Measurements from ENCODE around the gene NCAPD2. TPM values are rescaled to one million over a fixed set of nuclear protein-coding genes. Genes with fewer than 3 reads are reported as not detected.
"Not testable (repeated sequence)": the region's sequence is repeated elsewhere in the genome, so short reads cannot be mapped to it uniquely, and the experiment has no call there.

NCAPD2 gene
- total and polyA plus RNA-seq, 2 donors: 19.0 to 30.2 TPM

- DNase-seq (ENCODE audit: extremely low spot score): no peak
- Histone ChIP-seq H3K36me3 (ENCODE audit: insufficient read depth) (no peaks in the 10 kb centered on the region), H3K4me3 (ENCODE audit: low read depth, low read length) (peak overlapping the region; percentile 72), H3K27ac (ENCODE audit: low read depth) (peak overlapping the region; percentile 63), H3K4me1 (ENCODE audit: insufficient read depth) (no peaks in the 10 kb centered on the region)
- 14% methylated on average over 16 of the region's 16 CpGs for WGBS
Observed at GRCh38 chr12:6469609-6470374, 24.1 kb upstream of the NCAPD2 start.

GRCh38 chr12:6470375-6471163 lies 23.3 kb upstream of the NCAPD2 start, which contains the start of gene VAMP1:
TSS of gene VAMP1 (minus strand) at chr12:6470677. CDS start at chr12:6470531, 146 bp downstream.
- whole genome bisulfite sequencing: under 1% methylated on average over 69 of the region's 69 CpGs
- peak; percentile 94 for DNase-seq (ENCODE audit: extremely low spot score)
- H3K4me3 ChIP-seq (ENCODE audit: low read depth, low read length): peak within 1 kb of the TSS; percentile 72
- H3K27ac ChIP-seq (ENCODE audit: low read depth): peak within 1 kb of the TSS; percentile 70
- no peaks in the 10 kb centered on the region for H3K36me3 ChIP-seq (ENCODE audit: insufficient read depth)
- H3K4me1 ChIP-seq (ENCODE audit: insufficient read depth): no peaks in the 10 kb centered on the region

DNA sequence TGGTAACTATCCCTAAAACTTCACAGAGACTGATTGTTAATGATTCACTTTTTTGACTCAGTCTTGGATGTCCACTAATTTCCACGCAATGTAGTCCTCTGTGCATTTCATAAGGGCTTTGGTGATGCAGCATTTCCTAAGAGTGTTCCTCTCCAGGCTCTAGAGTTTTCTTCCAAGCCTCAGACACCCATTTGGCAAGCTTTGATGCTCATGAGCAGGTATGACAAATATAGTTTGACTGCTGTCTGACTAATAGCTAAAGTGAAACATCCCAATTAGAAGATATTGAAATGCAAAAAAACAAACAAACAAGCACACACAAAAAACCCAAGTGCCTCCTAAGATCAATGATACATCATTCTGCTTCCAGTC lies 21.9 kb upstream of the NCAPD2 start:
- peaks cover 2% of the 10 kb centered on the region for H3K4me1 ChIP-seq (ENCODE audit: insufficient read depth)
- H3K4me3 ChIP-seq (ENCODE audit: low read depth, low read length): no peak overlapping the region
- no peaks in the 10 kb centered on the region for H3K36me3 ChIP-seq (ENCODE audit: insufficient read depth)
- WGBS: 93% methylated on average over 1 of the region's 1 CpG
- no peak for DNase-seq (ENCODE audit: extremely low spot score)
- no peak overlapping the region for H3K27ac ChIP-seq (ENCODE audit: low read depth)

GRCh38 chr12:6472491-6472890 lies 21.4 kb upstream of the NCAPD2 start:
- Histone ChIP-seq H3K36me3 (ENCODE audit: insufficient read depth) (no peaks in the 10 kb centered on the region), H3K4me3 (ENCODE audit: low read depth, low read length) (no peak overlapping the region), H3K4me1 (ENCODE audit: insufficient read depth) (peaks cover 2% of the 10 kb centered on the region), H3K27ac (ENCODE audit: low read depth) (no peak overlapping the region)
- 87% methylated on average over 11 of the region's 11 CpGs for WGBS
- DNase-seq (ENCODE audit: extremely low spot score): no peak

DNA sequence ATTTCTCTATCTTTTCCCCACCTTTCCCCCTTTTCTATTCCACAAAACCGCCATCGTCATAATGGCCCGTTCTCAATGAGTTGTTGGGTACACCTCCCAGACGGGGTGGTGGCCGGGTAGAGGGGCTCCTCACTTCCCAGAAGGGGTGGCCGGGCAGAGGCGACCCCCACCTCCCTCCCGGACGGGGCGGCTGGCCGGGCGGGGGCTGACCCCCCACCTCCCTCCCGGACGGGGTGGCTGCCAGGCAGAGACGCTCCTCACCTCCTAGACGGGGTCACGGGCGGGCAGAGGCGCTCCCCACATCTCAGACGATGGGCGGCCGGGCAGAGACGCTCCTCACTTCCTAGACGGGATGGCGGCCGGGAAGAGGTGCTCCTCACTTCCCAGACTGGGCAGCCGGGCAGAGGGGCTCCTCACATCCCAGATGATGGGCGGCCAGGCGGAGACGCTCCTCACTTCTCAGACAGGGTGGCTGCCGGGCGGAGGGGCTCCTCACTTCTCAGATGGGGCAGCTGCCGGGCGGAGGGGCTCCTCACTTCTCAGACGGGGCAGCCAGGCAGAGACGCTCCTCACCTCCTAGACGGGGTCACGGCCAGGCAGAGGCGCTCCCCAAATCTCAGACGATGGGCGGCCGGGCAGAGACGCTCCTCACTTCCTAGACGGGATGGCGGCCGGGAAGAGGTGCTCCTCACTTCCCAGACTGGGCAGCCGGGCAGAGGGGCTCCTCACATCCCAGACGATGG lies 18.5 kb upstream of the NCAPD2 start:
- 92% methylated on average over 44 of the region's 48 CpGs for WGBS
- H3K4me1 ChIP-seq (ENCODE audit: insufficient read depth); H3K27ac ChIP-seq (ENCODE audit: low read depth): not testable (repeated sequence)

DNA sequence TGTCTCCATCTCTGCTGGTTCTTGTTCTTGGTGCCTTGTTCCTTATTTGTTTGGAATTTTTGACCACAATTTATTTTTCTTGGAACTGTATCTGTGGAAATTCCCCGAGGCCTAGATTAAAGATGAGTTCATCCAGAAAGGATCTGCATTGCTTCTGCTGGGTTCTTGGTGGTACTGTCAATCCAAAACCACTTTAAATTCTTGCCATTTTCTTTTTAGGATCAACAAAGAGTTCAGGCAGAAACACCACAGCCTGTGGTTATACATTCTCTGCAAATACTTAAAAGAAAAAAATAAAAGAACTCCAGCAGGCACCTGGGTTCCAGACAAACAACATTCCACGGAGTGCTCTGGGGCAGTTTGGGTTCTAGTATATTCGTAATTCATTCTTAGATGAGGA lies 17.4 kb upstream of the NCAPD2 start:
- no peaks in the 10 kb centered on the region for H3K36me3 ChIP-seq (ENCODE audit: insufficient read depth)
- no peak for DNase-seq (ENCODE audit: extremely low spot score)
- no peak overlapping the region for H3K4me3 ChIP-seq (ENCODE audit: low read depth, low read length)
- H3K27ac ChIP-seq (ENCODE audit: low read depth): peak overlapping the region; percentile 23
- WGBS: 61% methylated on average over 3 of the region's 3 CpGs
- peaks cover 2% of the 10 kb centered on the region for H3K4me1 ChIP-seq (ENCODE audit: insufficient read depth)

More for the DNA sequence above, 18.5 kb upstream of the NCAPD2 start:
- not testable (repeated sequence) for DNase-seq (ENCODE audit: extremely low spot score); H3K36me3 ChIP-seq (ENCODE audit: insufficient read depth); H3K4me3 ChIP-seq (ENCODE audit: low read depth, low read length)

DNA sequence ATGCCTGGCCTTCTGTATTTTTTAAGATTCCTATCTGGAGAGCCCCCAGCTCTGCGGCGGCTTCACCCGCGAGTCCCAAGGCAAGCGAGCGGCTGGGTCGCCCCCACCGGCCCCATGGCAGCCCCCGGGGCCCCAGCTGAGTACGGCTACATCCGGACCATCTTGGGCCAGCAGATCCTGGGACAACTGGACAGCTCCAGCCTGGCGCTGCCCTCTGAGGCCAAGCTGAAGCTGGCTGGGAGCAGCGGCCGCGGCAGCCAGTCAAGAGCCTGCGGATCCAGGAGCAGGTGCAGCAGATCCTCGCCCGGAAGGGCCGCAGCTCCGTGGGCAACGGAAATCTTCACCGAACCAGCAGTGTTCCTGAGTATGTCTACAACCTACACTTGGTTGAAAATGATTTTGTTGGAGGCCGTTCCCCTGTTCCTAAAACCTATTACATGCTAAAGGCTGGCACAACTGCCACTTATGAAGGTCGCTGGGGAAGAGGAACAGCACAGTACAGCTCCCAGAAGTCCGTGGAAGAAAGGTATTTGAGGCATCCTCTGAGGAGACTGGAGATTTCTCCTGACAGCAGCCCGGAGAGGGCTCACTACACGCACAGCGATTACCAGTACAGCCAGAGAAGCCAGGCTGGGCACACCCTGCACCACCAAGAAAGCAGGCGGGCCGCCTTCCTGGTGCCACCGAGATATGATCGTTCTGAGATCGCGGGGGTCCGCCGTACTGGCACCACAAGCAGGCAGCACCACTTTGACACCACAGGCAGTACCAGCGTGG lies 16.1 kb upstream of the NCAPD2 start:
- not testable (repeated sequence) for H3K4me3 ChIP-seq (ENCODE audit: low read depth, low read length); H3K27ac ChIP-seq (ENCODE audit: low read depth); H3K4me1 ChIP-seq (ENCODE audit: insufficient read depth); H3K36me3 ChIP-seq (ENCODE audit: insufficient read depth); DNase-seq (ENCODE audit: extremely low spot score)
- WGBS: 94% methylated on average over 37 of the region's 37 CpGs

DNA sequence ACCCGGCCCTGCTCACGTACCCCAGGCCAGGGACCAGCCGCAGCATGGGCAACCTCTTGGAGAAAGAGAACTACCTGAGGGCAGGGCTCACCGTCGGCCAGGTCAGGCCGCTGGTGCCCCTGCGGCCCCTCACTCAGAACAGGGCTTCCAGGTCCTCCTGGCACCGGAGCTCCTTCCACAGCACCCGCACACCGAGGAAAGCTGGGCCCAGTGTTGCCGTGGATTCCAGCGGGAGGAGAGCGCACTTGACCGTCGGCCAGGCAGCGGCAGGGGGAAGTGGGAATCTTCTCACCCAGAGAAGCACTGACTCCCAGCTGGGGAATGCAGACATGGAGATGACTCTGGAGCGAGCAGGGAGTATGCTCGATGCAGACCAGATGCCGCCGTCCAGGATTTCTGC lies 15.5 kb upstream of the NCAPD2 start:
- Histone ChIP-seq H3K4me1 (ENCODE audit: insufficient read depth) (peaks cover 2% of the 10 kb centered on the region), H3K36me3 (ENCODE audit: insufficient read depth) (no peaks in the 10 kb centered on the region), H3K27ac (ENCODE audit: low read depth) (no peak overlapping the region), H3K4me3 (ENCODE audit: low read depth, low read length) (no peak overlapping the region)
- 82% methylated on average over 20 of the region's 20 CpGs for WGBS
- DNase-seq (ENCODE audit: extremely low spot score): no peak

GRCh38 chr12:6488240-6488639 lies 5.7 kb upstream of the NCAPD2 start:
- 81% methylated on average over 1 of the region's 1 CpG for WGBS
- H3K4me1 ChIP-seq (ENCODE audit: insufficient read depth): no peaks in the 10 kb centered on the region
- no peak for DNase-seq (ENCODE audit: extremely low spot score)
- H3K36me3 ChIP-seq (ENCODE audit: insufficient read depth): no peaks in the 10 kb centered on the region
- no peak overlapping the region for H3K4me3 ChIP-seq (ENCODE audit: low read depth, low read length)
- H3K27ac ChIP-seq (ENCODE audit: low read depth): no peak overlapping the region

DNA sequence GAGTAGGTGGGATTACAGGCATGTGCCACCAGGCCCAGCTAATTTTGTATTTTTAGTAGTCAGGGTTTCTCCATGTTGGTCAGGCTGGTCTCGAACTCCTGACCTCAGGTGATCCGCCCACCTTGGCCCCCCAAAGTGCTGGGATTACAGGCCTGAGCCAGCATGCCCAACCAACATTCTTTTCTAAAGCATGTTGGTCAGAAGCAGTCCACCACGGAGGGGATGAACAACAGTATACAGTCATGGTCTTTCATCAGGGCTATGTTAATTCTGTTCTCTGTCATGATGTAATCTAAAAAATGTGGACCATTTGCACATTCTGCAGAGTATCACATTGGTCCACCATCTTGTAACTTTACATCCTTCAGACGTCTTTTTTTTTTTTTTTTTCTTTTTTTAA lies 4.5 kb upstream of the NCAPD2 start:
- 63% methylated on average over 4 of the region's 4 CpGs for WGBS
- no peak overlapping the region for H3K4me3 ChIP-seq (ENCODE audit: low read depth, low read length)

GRCh38 chr12:6490673-6491072 lies 3.2 kb upstream of the NCAPD2 start:
- not testable (repeated sequence) for H3K36me3 ChIP-seq (ENCODE audit: insufficient read depth); H3K4me3 ChIP-seq (ENCODE audit: low read depth, low read length); H3K27ac ChIP-seq (ENCODE audit: low read depth); H3K4me1 ChIP-seq (ENCODE audit: insufficient read depth); DNase-seq (ENCODE audit: extremely low spot score)
- WGBS: 98% methylated on average over 1 of the region's 1 CpG

More for the DNA sequence above, 4.5 kb upstream of the NCAPD2 start:
- no peak overlapping the region for H3K27ac ChIP-seq (ENCODE audit: low read depth)
- no peaks in the 10 kb centered on the region for H3K36me3 ChIP-seq (ENCODE audit: insufficient read depth)
- no peak for DNase-seq (ENCODE audit: extremely low spot score)
- no peaks in the 10 kb centered on the region for H3K4me1 ChIP-seq (ENCODE audit: insufficient read depth)

DNA sequence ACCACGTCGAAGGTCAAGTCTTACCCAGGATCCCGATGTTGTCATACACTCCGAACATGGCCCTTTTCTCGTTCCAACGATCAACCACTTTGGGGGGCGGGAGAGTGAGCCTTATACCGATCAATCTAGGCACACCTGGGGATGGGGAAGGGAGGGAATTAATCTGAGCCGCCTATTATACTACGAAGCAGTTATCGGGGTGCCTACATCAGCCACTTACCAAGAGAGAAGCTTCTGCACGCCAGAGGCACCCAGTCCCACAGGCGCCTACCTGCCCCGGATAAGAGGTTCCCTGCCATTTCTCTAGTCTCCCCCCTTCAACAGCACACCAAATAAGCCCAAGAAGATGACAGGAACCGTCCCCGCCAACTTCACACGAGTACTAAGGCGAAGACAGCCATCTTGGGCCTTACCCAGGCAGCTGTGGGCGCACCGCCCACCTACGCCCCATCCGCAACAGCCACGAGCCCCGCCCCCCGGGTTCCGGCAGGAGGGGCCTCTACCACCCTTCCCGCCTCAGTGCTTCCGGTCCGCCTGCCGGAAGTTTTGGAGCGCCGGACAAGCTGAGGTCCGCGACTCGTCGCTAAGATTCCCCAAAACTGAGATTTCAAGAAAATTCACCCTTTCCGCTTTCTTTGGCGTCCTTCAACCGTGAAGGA lies 935 bp upstream of the NCAPD2 start, which contains the start of gene MRPL51:
Gene MRPL51 (minus strand): TSS at position 425 of the 659 bp plus-strand sequence. CDS start 126 bp downstream, at position 299.
- Histone ChIP-seq H3K4me1 (ENCODE audit: insufficient read depth) (no peaks in the 10 kb centered on the region), H3K36me3 (ENCODE audit: insufficient read depth) (peaks cover 2% of the 10 kb centered on the region), H3K4me3 (ENCODE audit: low read depth, low read length) (peak within 1 kb of the TSS; percentile 61), H3K27ac (ENCODE audit: low read depth) (peak within 1 kb of the TSS; percentile 87)
- DNase-seq (ENCODE audit: extremely low spot score): peak; percentile 87
- under 1% methylated on average over 39 of the region's 39 CpGs for WGBS

All from urinary bladder (tissue), 4 donors.